Neural progenitor cell (in vitro differentiated cells): Measurements from ENCODE around the gene ZNF484. TPM values are rescaled to one million over a fixed set of nuclear protein-coding genes. Genes with fewer than 3 reads are reported as not detected.

Experiments used
- DNase-seq: peaks from one replicate; pipeline ENCODE4 v3.0.0-alpha.2; 2016; ENCODE audit warnings: low spot score
- H2AFZ ChIP-seq: fragments of 200-600 bp; sonication (generic); replicated peaks from 2 replicates; pipeline ENCODE4 v1.6.1; 2016; ENCODE audit warnings: antibody characterized with exemption
- H3F3A ChIP-seq: fragments of 200-600 bp; sonication (generic); 2 replicates; pipeline ENCODE4 v1.6.1; 2016; ENCODE audit warnings: antibody characterized with exemption, low read depth
- H3K27ac ChIP-seq: fragments of 200-600 bp; sonication (generic); 2 replicates; pipeline ENCODE4 v1.5.1; 2016; ENCODE audit warnings: mild to moderate bottlenecking
- H3K27me3 ChIP-seq: fragments of 200-600 bp; sonication (generic); 2 replicates; pipeline ENCODE4 v1.6.1; 2016; ENCODE audit warnings: mild to moderate bottlenecking, moderate library complexity
- H3K36me3 ChIP-seq: fragments of 200-600 bp; sonication (generic); 2 replicates; pipeline ENCODE4 v1.5.1; 2016
- H3K4me1 ChIP-seq: fragments of 200-600 bp; sonication (generic); 2 replicates; pipeline ENCODE4 v1.6.1; 2016; ENCODE audit warnings: mixed run types
- H3K4me2 ChIP-seq: fragments of 200-600 bp; sonication (generic); 2 replicates; pipeline ENCODE4 v1.6.1; 2016
- H3K4me3 ChIP-seq: fragments of 200-600 bp; sonication (generic); 2 replicates; pipeline ENCODE4 v1.5.1; 2016
- H3K79me2 ChIP-seq: fragments of 200-600 bp; sonication (generic); 2 replicates; pipeline ENCODE4 v1.6.1; 2016; ENCODE audit warnings: low read depth
- H3K9ac ChIP-seq: fragments of 200-600 bp; sonication (generic); 2 replicates; pipeline ENCODE4 v1.6.1; 2016
- H3K9me3 ChIP-seq: fragments of 200-600 bp; sonication (generic); 2 replicates; pipeline ENCODE4 v1.5.1; 2016; ENCODE audit warnings: low read depth
- H4K20me1 ChIP-seq: fragments of 200-600 bp; sonication (generic); 2 replicates; pipeline ENCODE4 v1.6.1; 2016; ENCODE audit warnings: low read depth
- H3K27ac Mint-ChIP-seq: 3 replicates; pipeline ENCODE4 v1.8.0; 2021; ENCODE audit warnings: mixed read lengths
- H3K27me3 Mint-ChIP-seq: 2 replicates; pipeline ENCODE4 v1.8.0; 2022; ENCODE audit warnings: low read depth, mild to moderate bottlenecking, inconsistent platforms, moderate library complexity, mixed read lengths; ENCODE audit not compliant: insufficient read depth
- H3K36me3 Mint-ChIP-seq: 3 replicates; pipeline ENCODE4 v1.8.0; 2021; ENCODE audit warnings: mixed read lengths
- H3K4me1 Mint-ChIP-seq: 3 replicates; pipeline ENCODE4 v1.8.0; 2021; ENCODE audit warnings: mixed read lengths
- H3K4me3 Mint-ChIP-seq: 3 replicates; pipeline ENCODE4 v1.8.0; 2021; ENCODE audit warnings: mild to moderate bottlenecking, moderate library complexity, mixed read lengths
- H3K9me3 Mint-ChIP-seq: 3 replicates; pipeline ENCODE4 v1.8.0; 2020; ENCODE audit warnings: mixed read lengths
- CTCF ChIP-seq: fragments of 200-600 bp; sonication (generic); IDR thresholded peaks from 2 replicates; pipeline ENCODE4 v1.5.1; 2017; ENCODE audit warnings: antibody characterized with exemption, mild to moderate bottlenecking
- EZH2 ChIP-seq: fragments of 200-600 bp; sonication (generic); IDR thresholded peaks from 2 replicates; pipeline ENCODE4 v1.6.1; 2017; ENCODE audit warnings: antibody characterized with exemption, mild to moderate bottlenecking, moderate library complexity
- EZH2phosphoT487 ChIP-seq: fragments of 200-600 bp; sonication (generic); IDR thresholded peaks from 2 replicates; pipeline ENCODE4 v1.6.1; 2017; ENCODE audit warnings: antibody characterized with exemption
- small RNA-seq: library from RNA; depleted of rRNA; stranded (forward); fragments of <200 nt; gene quantifications from one replicate; pipeline ENCODE3, GENCODE V24; 2015
- total RNA-seq: library from RNA; depleted of rRNA; stranded (reverse); fragments of >200 nt; gene quantifications from 2 replicates; pipeline ENCODE4 v1.2.3, GENCODE V29; 2015; ENCODE audit warnings: low replicate concordance

Gene ZNF484
- total RNA-seq, 1 donor from 2014 or later, result 36.9 TPM

GRCh38 chr9:92795598-92796336, 82.1 kb downstream of the ZNF484 start:
- H3K36me3 ChIP-seq, result no peaks in the 10 kb centered on the region
- no peaks in the 10 kb centered on the region for H3K36me3 Mint-ChIP-seq
- peaks cover 4% of the 10 kb centered on the region for H3K27me3 Mint-ChIP-seq
- no peak overlapping the region for H2AFZ ChIP-seq
- no peaks in the 10 kb centered on the region for H3K9me3 Mint-ChIP-seq
- no peak overlapping the region for H3K4me3 Mint-ChIP-seq
- TF ChIP-seq EZH2phosphoT487 (no peak), CTCF (no peak), EZH2 (no peak)
- H3K4me3 ChIP-seq, result no peak overlapping the region
- H3K9ac ChIP-seq, result no peak overlapping the region
- H3K27ac Mint-ChIP-seq, result no peak overlapping the region
- H3F3A ChIP-seq, result no peaks in the 10 kb centered on the region
- no peaks in the 10 kb centered on the region for H4K20me1 ChIP-seq
- no peaks in the 10 kb centered on the region for H3K9me3 ChIP-seq
- H3K4me2 ChIP-seq, result no peak overlapping the region
- no peak for DNase-seq
- no peak overlapping the region for H3K27ac ChIP-seq
- no peaks in the 10 kb centered on the region for H3K4me1 Mint-ChIP-seq
- H3K4me1 ChIP-seq, result no peaks in the 10 kb centered on the region
- no peaks in the 10 kb centered on the region for H3K79me2 ChIP-seq
- peaks cover 4% of the 10 kb centered on the region for H3K27me3 ChIP-seq

Small RNA genes within 50 kb of the gene (small RNA-seq; reads per million reads assigned to genes)
- gene RNU6-714P, result not detected

Other genes with a start within 250 kb of the ZNF484 start
- gene IPPK, start 207.9 kb downstream of the ZNF484 start, total RNA-seq, result 16.8 and 18.0 TPM in 2 replicates
- gene BICD2, start 113.2 kb downstream of the ZNF484 start, total RNA-seq, result 15.1 and 22.9 TPM in 2 replicates
- gene FGD3, start 69.5 kb upstream of the ZNF484 start, total RNA-seq, result 0.56 and 0.68 TPM in 2 replicates
- 1.8 TPM in 1 of 2 replicates, not detected in the other for gene SUSD3, start 180.7 kb upstream of the ZNF484 start, total RNA-seq
- 12.3 and 33.4 TPM in 2 replicates for gene CARD19, start 218.2 kb upstream of the ZNF484 start, total RNA-seq